WTC11 (cell line): ENCODE measurements around the gene TNXB.

Source experiments
- ATF2 ChIP-seq: sonication (generic); formaldehyde crosslinking; IDR thresholded peaks from 2 replicates; pipeline ENCODE4 v1.8.1; 2022; ENCODE audit warnings: low read depth, missing genetic modification reagents, borderline replicate concordance
- E2F1 ChIP-seq: sonication (generic); formaldehyde crosslinking; IDR thresholded peaks from 2 replicates; pipeline ENCODE4 v1.8.0; 2022; ENCODE audit warnings: mild to moderate bottlenecking, missing genetic modification reagents
- ELF4 ChIP-seq: sonication (generic); formaldehyde crosslinking; IDR thresholded peaks from 2 replicates; pipeline ENCODE4 v1.8.1; 2022; ENCODE audit warnings: low read depth, mild to moderate bottlenecking, moderate library complexity, missing genetic modification reagents
- FOXK1 ChIP-seq: sonication (generic); formaldehyde crosslinking; IDR thresholded peaks from 2 replicates; pipeline ENCODE4 v1.8.0; 2022; ENCODE audit warnings: mild to moderate bottlenecking, moderate library complexity, missing genetic modification reagents
- GABPB1 ChIP-seq: sonication (generic); formaldehyde crosslinking; IDR thresholded peaks from 2 replicates; pipeline ENCODE4 v1.8.1; 2023; ENCODE audit warnings: mild to moderate bottlenecking, missing genetic modification reagents
- TP53 ChIP-seq: sonication (generic); formaldehyde crosslinking; IDR thresholded peaks from 2 replicates; pipeline ENCODE4 v1.8.1; 2023; ENCODE audit warnings: mild to moderate bottlenecking, missing genetic modification reagents
- ZBTB21 ChIP-seq: sonication (generic); formaldehyde crosslinking; IDR thresholded peaks from 2 replicates; pipeline ENCODE4 v1.8.1; 2023; ENCODE audit warnings: mild to moderate bottlenecking, missing genetic modification reagents, borderline replicate concordance
- ZBTB43 ChIP-seq: sonication (generic); formaldehyde crosslinking; IDR thresholded peaks from 2 replicates; pipeline ENCODE4 v1.8.1; 2023; ENCODE audit warnings: mild to moderate bottlenecking, missing genetic modification reagents
- TF ChIP-seq, protein P1 (sequence below): fragments of 200-600 bp; IDR thresholded peaks from 2 replicates; pipeline ENCODE4 v1.8.0; 2022; ENCODE audit warnings: antibody characterized with exemption
- TF ChIP-seq, protein P2 (sequence below): sonication (generic); formaldehyde crosslinking; IDR thresholded peaks from 2 replicates; pipeline ENCODE4 v1.8.0; 2022; ENCODE audit warnings: mild to moderate bottlenecking, missing genetic modification reagents
- TF ChIP-seq, protein P3 (sequence below): sonication (generic); formaldehyde crosslinking; IDR thresholded peaks from 2 replicates; pipeline ENCODE4 v1.8.0; 2022; ENCODE audit warnings: mild to moderate bottlenecking, missing genetic modification reagents

DNA sequence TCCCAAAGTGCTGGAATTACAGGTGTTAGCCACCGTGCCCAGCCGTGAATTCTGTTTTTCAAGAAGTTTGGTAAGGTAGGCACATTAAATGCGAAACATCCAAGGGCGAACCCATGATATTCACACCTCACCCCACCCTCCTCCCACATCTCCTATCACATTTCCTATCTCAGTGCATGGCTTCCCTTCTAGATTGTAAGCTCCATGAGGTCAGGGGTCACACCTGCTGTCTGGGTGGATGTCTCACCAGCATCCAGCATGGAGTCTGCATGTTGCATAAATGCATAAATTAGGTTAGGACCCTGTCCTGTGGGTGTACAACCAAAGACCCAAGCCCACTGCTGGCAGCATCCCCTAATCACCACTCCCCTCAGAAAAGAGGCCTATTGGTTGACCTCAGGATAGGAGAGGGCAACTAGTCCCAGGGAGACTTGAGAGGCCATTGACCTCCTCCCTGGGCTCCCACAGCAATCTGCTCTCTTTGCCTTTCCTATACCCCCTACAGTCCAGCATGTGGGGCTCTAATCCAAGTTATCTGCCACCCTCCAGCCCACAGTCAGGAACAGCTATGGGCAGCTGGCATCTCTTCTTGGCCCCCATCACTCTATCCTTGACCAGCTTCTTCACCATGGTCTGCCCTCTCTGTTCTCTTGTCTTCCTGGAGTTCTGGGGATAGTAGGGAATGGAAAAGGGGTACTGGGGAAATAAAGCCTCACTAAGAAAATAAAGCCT, 38.4 kb upstream of the TNXB start:
- TF ChIP-seq TP53: no peak
- TF ChIP-seq, protein P1, sequence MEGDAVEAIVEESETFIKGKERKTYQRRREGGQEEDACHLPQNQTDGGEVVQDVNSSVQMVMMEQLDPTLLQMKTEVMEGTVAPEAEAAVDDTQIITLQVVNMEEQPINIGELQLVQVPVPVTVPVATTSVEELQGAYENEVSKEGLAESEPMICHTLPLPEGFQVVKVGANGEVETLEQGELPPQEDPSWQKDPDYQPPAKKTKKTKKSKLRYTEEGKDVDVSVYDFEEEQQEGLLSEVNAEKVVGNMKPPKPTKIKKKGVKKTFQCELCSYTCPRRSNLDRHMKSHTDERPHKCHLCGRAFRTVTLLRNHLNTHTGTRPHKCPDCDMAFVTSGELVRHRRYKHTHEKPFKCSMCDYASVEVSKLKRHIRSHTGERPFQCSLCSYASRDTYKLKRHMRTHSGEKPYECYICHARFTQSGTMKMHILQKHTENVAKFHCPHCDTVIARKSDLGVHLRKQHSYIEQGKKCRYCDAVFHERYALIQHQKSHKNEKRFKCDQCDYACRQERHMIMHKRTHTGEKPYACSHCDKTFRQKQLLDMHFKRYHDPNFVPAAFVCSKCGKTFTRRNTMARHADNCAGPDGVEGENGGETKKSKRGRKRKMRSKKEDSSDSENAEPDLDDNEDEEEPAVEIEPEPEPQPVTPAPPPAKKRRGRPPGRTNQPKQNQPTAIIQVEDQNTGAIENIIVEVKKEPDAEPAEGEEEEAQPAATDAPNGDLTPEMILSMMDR: no peak
- TF ChIP-seq, protein P2, sequence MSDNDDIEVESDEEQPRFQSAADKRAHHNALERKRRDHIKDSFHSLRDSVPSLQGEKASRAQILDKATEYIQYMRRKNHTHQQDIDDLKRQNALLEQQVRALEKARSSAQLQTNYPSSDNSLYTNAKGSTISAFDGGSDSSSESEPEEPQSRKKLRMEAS (CRISPR knock-in tag): no peak
- no peak for TF ChIP-seq ATF2 (CRISPR knock-in tag)
- no peak for TF ChIP-seq E2F1 (CRISPR knock-in tag)
- TF ChIP-seq ZBTB21 (CRISPR knock-in tag): no peak
- TF ChIP-seq ZBTB43 (CRISPR knock-in tag): no peak
- no peak for TF ChIP-seq ELF4 (CRISPR knock-in tag)
- TF ChIP-seq FOXK1: no peak
- TF ChIP-seq GABPB1 (CRISPR knock-in tag): no peak
- TF ChIP-seq, protein P3, sequence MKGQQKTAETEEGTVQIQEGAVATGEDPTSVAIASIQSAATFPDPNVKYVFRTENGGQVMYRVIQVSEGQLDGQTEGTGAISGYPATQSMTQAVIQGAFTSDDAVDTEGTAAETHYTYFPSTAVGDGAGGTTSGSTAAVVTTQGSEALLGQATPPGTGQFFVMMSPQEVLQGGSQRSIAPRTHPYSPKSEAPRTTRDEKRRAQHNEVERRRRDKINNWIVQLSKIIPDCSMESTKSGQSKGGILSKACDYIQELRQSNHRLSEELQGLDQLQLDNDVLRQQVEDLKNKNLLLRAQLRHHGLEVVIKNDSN (CRISPR knock-in tag): no peak
